Keratinocyte (primary cell): ENCODE measurements around the gene MAP1LC3C. TPM values are rescaled to one million over a fixed set of nuclear protein-coding genes. Genes with fewer than 3 reads are reported as not detected.

Experiments
- DNase-seq: peaks from one replicate; pipeline ENCODE4 v3.0.0-alpha.2; 2011; ENCODE audit warnings: low read depth, missing footprints, low spot score
- FAIRE-seq: peaks from 2 replicates; lab custom pipeline; 2011; peaks lifted over from hg19 to GRCh38; lab: Jason Lieb, UNC
- H2AFZ ChIP-seq: 2 replicates; pipeline ENCODE4 v1.6.0; 2012; ENCODE audit warnings: low read length, control low read depth, inconsistent platforms; ENCODE audit not compliant: control insufficient read depth
- H3K27ac ChIP-seq: 2 replicates; pipeline ENCODE4 v1.5.1; 2011; ENCODE audit warnings: low read length; ENCODE audit not compliant: control insufficient read depth, insufficient read depth
- H3K27me3 ChIP-seq: 3 replicates; pipeline ENCODE4 v1.6.0; 2011; ENCODE audit warnings: low read length; ENCODE audit not compliant: control insufficient read depth, insufficient read depth; ENCODE audit errors: extremely low read depth
- H3K36me3 ChIP-seq, 2 experiments: 2 replicates in 1 of 2; 3 replicates in 1 of 2; pipeline ENCODE4 v1.5.1; 2011; ENCODE audit warnings: low read length in 2 of 2, mild to moderate bottlenecking in 1 of 2; ENCODE audit not compliant: control insufficient read depth in 2 of 2, insufficient read depth in 2 of 2; ENCODE audit errors: extremely low read depth in 1 of 2
- H3K4me1 ChIP-seq: 3 replicates; pipeline ENCODE4 v1.5.1; 2011; ENCODE audit warnings: low read length; ENCODE audit not compliant: control insufficient read depth, insufficient read depth; ENCODE audit errors: extremely low read depth
- H3K4me2 ChIP-seq: 3 replicates; pipeline ENCODE4 v1.6.0; 2011; ENCODE audit warnings: low read depth, low read length; ENCODE audit not compliant: control insufficient read depth, insufficient read depth; ENCODE audit errors: extremely low read depth
- H3K4me3 ChIP-seq, 3 experiments: fragments of 200-600 bp in 1 of 3; sonication (generic) in 1 of 3; 2 replicates in 2 of 3; 3 replicates in 1 of 3; pipeline ENCODE4 v1.5.1; 2011 to 2016; ENCODE audit warnings: low read length in 3 of 3, mild to moderate bottlenecking in 3 of 3, control low read depth in 2 of 3, inconsistent platforms in 1 of 3, low read depth in 1 of 3, mixed read lengths in 1 of 3, mixed run types in 1 of 3, moderate library complexity in 1 of 3; ENCODE audit not compliant: control insufficient read depth in 2 of 3, insufficient read depth in 2 of 3; ENCODE audit errors: extremely low read depth in 1 of 3
- H3K79me2 ChIP-seq: 2 replicates; pipeline ENCODE4 v1.6.0; 2012; ENCODE audit warnings: low read length; ENCODE audit not compliant: control insufficient read depth, insufficient read depth
- H3K9ac ChIP-seq: 3 replicates; pipeline ENCODE4 v1.6.0; 2011; ENCODE audit warnings: low read length; ENCODE audit not compliant: control insufficient read depth, insufficient read depth; ENCODE audit errors: extremely low read depth
- H3K9me1 ChIP-seq: 3 replicates; pipeline ENCODE4 v1.6.0; 2011; ENCODE audit warnings: low read length; ENCODE audit not compliant: control insufficient read depth, insufficient read depth; ENCODE audit errors: extremely low read depth
- H3K9me3 ChIP-seq: 2 replicates; pipeline ENCODE4 v1.5.1; 2012; ENCODE audit warnings: low read depth, low read length; ENCODE audit not compliant: control insufficient read depth
- H4K20me1 ChIP-seq: 3 replicates; pipeline ENCODE4 v1.6.0; 2011; ENCODE audit warnings: low read length; ENCODE audit not compliant: control insufficient read depth, insufficient read depth; ENCODE audit errors: extremely low read depth
- CTCF ChIP-seq, 3 experiments: IDR thresholded peaks in 1 of 3; conservative IDR thresholded peaks in 1 of 3; optimal IDR thresholded peaks in 1 of 3; 2 replicates in 2 of 3; 3 replicates in 1 of 3; pipeline versions ENCODE3 to v1.5.1; 2011; ENCODE audit warnings: low read length in 3 of 3, mild to moderate bottlenecking in 3 of 3, moderate library complexity in 2 of 3, control low read depth in 1 of 3, inconsistent platforms in 1 of 3; ENCODE audit not compliant: insufficient read depth in 2 of 3; ENCODE audit errors: extremely low read depth in 1 of 3
- EZH2 ChIP-seq: IDR thresholded peaks from one replicate; pipeline ENCODE4 v1.6.1; 2012; ENCODE audit warnings: inconsistent platforms, mild to moderate bottlenecking, low read length, moderate library complexity
- dilution Hi-C: fragments of 300-500 bp; cut with MboI; formaldehyde crosslinking; loops from one replicate; pipeline ENCODE4 v1.7.0; 2020; ENCODE audit warnings: low sequenced_read_pairs; ENCODE audit not compliant: extremely low pct_ligation_motif_present
- polyA plus RNA-seq, 5 experiments: library from polyadenylated mRNA; depleted of rRNA in 3 of 5; stranded (reverse) in 3 of 5; stranded (forward) in 1 of 5; unstranded in 1 of 5; fragments of >200 nt; gene quantifications; 1 replicate in 1 of 5; 2 replicates in 3 of 5; 3 replicates in 1 of 5; pipeline versions ENCODE4 v1.2.1 to v1.2.3, GENCODE V29; 2011 to 2012; ENCODE audit warnings: missing spikeins in 2 of 5, low read depth in 1 of 5, low replicate concordance in 1 of 5

Gene MAP1LC3C
- polyA plus RNA-seq, 1 donor (not counting 4 experiments of a cell fraction or from before 2014, with no cell fraction given), result not detected

- Histone ChIP-seq H3K79me2 (no peaks in the 10 kb centered on the region), H3K27me3 (no peaks in the 10 kb centered on the region), H3K4me2 (no peak overlapping the region), H3K4me1 (no peaks in the 10 kb centered on the region), H3K9me3 (no peaks in the 10 kb centered on the region), H3K36me3 (no peaks in the 10 kb centered on the region), H3K4me3 (no peak overlapping the region), H4K20me1 (no peaks in the 10 kb centered on the region), H3K9me1 (no peaks in the 10 kb centered on the region), H3K9ac (no peak overlapping the region), H2AFZ (no peak overlapping the region), H3K27ac (no peak overlapping the region)
- FAIRE-seq (no peak), DNase-seq (no peak)
- TF ChIP-seq EZH2 (no peak), CTCF (optimal IDR thresholded peaks at IDR 0.05 in 1 of 3, IDR thresholded peaks at IDR 0.05 in 1 of 3, conservative IDR thresholded peaks at IDR 0.05 in 1 of 3; ENCODE audit: extremely low read depth in 1 of 3, insufficient read depth in 2 of 3, low read length in 3 of 3) (no peak)
- dilution Hi-C loops, result no loop called here
Measured at GRCh38 chr1:242004751-242005495, 6.0 kb upstream of the MAP1LC3C start.

- TF ChIP-seq CTCF (optimal IDR thresholded peaks at IDR 0.05 in 1 of 3, IDR thresholded peaks at IDR 0.05 in 1 of 3, conservative IDR thresholded peaks at IDR 0.05 in 1 of 3; ENCODE audit: extremely low read depth in 1 of 3, insufficient read depth in 2 of 3, low read length in 3 of 3), result no peak
- TF ChIP-seq EZH2, result no peak
- Histone ChIP-seq H3K27me3 (no peaks in the 10 kb centered on the region), H3K9me3 (no peaks in the 10 kb centered on the region), H2AFZ (no peak overlapping the region), H3K4me3 (no peak overlapping the region), H4K20me1 (no peaks in the 10 kb centered on the region), H3K27ac (no peak overlapping the region), H3K79me2 (no peaks in the 10 kb centered on the region), H3K4me1 (no peaks in the 10 kb centered on the region), H3K36me3 (no peaks in the 10 kb centered on the region), H3K9ac (no peak overlapping the region), H3K4me2 (no peak overlapping the region), H3K9me1 (no peaks in the 10 kb centered on the region)
- FAIRE-seq (no peak), DNase-seq (no peak)
- dilution Hi-C loops, result no loop called here
Measured at GRCh38 chr1:242002510-242002909, 3.6 kb upstream of the MAP1LC3C start.
